Neural cell (in vitro differentiated cells): ENCODE measurements around the gene GIPC1.

Experiments
- EP300 ChIP-seq: fragments of 450-650 bp; conservative IDR thresholded peaks from 2 replicates; pipeline ENCODE4 v1.6.1; 2014; ENCODE audit warnings: antibody characterized with exemption, mild to moderate bottlenecking, moderate library complexity; ENCODE audit not compliant: poor library complexity, severe bottlenecking
- EZH2 ChIP-seq: fragments of 200-600, 300-800 bp; shearing (Covaris generic), sonication (generic); IDR thresholded peaks from 2 replicates; pipeline ENCODE4 v1.6.1; 2014; ENCODE audit warnings: antibody characterized with exemption, low read length, borderline replicate concordance, mild to moderate bottlenecking; ENCODE audit not compliant: insufficient read depth, poor library complexity, severe bottlenecking
- SMC3 ChIP-seq: fragments of 450-650 bp; conservative IDR thresholded peaks from 2 replicates; pipeline ENCODE4 v1.6.1; 2014; ENCODE audit warnings: antibody characterized with exemption, mild to moderate bottlenecking, moderate library complexity; ENCODE audit not compliant: poor library complexity
- TAF1 ChIP-seq: IDR thresholded peaks from 2 replicates; pipeline ENCODE4 v1.6.1; 2012; ENCODE audit warnings: low read depth
- TF ChIP-seq, protein P1 (sequence below): fragments of 450-650 bp; IDR thresholded peaks from 2 replicates; pipeline ENCODE4 v1.5.1; 2014; ENCODE audit warnings: antibody characterized with exemption, mild to moderate bottlenecking, moderate library complexity; ENCODE audit not compliant: poor library complexity, severe bottlenecking
- TF ChIP-seq, protein P2 (sequence below): IDR thresholded peaks from 2 replicates; pipeline ENCODE4 v1.6.1; 2012; ENCODE audit warnings: borderline replicate concordance

DNA sequence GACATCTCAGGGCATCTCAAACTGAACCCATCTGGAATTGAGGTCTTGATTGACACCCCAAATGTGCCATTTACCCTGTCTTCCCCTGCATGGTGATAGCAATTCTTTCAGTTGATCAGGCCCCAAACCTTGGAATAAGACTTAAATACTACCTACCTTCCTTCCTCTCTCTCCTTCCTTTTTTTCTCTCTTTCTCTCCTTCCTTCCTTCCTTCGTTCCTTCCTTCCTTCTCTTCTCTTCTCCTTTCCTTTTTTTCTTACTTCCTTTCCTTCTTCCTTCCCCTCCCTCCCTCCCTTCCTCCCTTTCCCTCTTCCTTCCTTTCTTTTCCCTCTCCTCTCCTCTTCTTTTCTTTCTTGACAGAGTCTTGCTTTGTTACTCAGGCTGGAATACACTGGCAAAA lies 7.4 kb upstream of the GIPC1 start:
- TF ChIP-seq, protein P1, sequence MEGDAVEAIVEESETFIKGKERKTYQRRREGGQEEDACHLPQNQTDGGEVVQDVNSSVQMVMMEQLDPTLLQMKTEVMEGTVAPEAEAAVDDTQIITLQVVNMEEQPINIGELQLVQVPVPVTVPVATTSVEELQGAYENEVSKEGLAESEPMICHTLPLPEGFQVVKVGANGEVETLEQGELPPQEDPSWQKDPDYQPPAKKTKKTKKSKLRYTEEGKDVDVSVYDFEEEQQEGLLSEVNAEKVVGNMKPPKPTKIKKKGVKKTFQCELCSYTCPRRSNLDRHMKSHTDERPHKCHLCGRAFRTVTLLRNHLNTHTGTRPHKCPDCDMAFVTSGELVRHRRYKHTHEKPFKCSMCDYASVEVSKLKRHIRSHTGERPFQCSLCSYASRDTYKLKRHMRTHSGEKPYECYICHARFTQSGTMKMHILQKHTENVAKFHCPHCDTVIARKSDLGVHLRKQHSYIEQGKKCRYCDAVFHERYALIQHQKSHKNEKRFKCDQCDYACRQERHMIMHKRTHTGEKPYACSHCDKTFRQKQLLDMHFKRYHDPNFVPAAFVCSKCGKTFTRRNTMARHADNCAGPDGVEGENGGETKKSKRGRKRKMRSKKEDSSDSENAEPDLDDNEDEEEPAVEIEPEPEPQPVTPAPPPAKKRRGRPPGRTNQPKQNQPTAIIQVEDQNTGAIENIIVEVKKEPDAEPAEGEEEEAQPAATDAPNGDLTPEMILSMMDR: no peak
- TF ChIP-seq TAF1: no peak
- no peak for TF ChIP-seq SMC3
- TF ChIP-seq EP300: no peak
- TF ChIP-seq EZH2: no peak
- TF ChIP-seq, protein P2, sequence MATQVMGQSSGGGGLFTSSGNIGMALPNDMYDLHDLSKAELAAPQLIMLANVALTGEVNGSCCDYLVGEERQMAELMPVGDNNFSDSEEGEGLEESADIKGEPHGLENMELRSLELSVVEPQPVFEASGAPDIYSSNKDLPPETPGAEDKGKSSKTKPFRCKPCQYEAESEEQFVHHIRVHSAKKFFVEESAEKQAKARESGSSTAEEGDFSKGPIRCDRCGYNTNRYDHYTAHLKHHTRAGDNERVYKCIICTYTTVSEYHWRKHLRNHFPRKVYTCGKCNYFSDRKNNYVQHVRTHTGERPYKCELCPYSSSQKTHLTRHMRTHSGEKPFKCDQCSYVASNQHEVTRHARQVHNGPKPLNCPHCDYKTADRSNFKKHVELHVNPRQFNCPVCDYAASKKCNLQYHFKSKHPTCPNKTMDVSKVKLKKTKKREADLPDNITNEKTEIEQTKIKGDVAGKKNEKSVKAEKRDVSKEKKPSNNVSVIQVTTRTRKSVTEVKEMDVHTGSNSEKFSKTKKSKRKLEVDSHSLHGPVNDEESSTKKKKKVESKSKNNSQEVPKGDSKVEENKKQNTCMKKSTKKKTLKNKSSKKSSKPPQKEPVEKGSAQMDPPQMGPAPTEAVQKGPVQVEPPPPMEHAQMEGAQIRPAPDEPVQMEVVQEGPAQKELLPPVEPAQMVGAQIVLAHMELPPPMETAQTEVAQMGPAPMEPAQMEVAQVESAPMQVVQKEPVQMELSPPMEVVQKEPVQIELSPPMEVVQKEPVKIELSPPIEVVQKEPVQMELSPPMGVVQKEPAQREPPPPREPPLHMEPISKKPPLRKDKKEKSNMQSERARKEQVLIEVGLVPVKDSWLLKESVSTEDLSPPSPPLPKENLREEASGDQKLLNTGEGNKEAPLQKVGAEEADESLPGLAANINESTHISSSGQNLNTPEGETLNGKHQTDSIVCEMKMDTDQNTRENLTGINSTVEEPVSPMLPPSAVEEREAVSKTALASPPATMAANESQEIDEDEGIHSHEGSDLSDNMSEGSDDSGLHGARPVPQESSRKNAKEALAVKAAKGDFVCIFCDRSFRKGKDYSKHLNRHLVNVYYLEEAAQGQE: no peak
